ENCODE data around the gene GALNT15.

DNA sequence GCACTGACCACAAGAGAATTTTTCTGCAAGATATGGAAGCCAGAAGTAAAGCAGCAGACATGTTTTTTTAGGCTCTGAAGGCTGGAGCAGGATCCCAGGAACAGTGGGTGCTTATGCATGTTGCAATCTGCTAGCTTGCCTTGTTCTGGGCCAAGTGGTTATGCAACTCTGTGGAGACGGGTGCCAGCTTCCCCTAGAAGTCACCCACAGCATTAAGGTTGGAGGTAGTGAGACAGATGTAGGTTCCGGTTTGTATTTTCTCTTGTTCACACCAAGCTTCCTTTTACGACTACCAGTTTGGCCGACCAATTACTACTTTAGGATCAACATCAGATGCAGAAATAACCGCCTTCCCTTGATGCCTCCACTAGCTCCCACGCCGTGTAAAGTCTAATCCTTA lies 79.1 kb downstream of the GALNT15 start:
- TF ChIP-seq, protein P1, sequence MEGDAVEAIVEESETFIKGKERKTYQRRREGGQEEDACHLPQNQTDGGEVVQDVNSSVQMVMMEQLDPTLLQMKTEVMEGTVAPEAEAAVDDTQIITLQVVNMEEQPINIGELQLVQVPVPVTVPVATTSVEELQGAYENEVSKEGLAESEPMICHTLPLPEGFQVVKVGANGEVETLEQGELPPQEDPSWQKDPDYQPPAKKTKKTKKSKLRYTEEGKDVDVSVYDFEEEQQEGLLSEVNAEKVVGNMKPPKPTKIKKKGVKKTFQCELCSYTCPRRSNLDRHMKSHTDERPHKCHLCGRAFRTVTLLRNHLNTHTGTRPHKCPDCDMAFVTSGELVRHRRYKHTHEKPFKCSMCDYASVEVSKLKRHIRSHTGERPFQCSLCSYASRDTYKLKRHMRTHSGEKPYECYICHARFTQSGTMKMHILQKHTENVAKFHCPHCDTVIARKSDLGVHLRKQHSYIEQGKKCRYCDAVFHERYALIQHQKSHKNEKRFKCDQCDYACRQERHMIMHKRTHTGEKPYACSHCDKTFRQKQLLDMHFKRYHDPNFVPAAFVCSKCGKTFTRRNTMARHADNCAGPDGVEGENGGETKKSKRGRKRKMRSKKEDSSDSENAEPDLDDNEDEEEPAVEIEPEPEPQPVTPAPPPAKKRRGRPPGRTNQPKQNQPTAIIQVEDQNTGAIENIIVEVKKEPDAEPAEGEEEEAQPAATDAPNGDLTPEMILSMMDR (IDR thresholded peaks at IDR 0.05) = no peak
- TF ChIP-seq POLR2A (IDR thresholded peaks at IDR 0.05) = no peak

Data from heart left ventricle (tissue), 13 donors.